ENCODE measurements around the gene ZNF766.
"Not testable (repeated sequence)": the region's sequence is repeated elsewhere in the genome, so short reads cannot be mapped to it uniquely, and the experiment has no call there.

The ZNF766 gene

DNA sequence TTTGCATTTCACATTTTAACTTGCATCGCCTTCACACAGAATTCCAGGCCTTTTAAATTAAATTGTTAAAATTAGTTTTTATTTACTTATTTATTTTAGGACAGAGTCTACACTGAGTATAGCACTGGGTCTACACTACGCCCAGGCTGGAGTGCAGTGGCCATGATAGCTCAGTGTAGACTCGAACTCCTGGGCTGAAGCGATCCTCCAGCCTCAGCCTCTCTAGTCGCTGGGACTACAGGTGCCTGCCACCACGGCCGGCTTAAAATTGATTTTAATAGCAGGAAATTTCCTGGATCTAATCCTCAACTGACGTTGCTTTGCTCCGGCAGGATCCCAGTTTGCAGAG is 66.4 kb downstream of the ZNF766 start:
- TF ChIP-seq, protein P1, sequence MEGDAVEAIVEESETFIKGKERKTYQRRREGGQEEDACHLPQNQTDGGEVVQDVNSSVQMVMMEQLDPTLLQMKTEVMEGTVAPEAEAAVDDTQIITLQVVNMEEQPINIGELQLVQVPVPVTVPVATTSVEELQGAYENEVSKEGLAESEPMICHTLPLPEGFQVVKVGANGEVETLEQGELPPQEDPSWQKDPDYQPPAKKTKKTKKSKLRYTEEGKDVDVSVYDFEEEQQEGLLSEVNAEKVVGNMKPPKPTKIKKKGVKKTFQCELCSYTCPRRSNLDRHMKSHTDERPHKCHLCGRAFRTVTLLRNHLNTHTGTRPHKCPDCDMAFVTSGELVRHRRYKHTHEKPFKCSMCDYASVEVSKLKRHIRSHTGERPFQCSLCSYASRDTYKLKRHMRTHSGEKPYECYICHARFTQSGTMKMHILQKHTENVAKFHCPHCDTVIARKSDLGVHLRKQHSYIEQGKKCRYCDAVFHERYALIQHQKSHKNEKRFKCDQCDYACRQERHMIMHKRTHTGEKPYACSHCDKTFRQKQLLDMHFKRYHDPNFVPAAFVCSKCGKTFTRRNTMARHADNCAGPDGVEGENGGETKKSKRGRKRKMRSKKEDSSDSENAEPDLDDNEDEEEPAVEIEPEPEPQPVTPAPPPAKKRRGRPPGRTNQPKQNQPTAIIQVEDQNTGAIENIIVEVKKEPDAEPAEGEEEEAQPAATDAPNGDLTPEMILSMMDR (IDR thresholded peaks at IDR 0.05) = no peak
- Mint-ChIP-seq H3K36me3 (ENCODE audit: low read depth) (peaks cover 61% of the 10 kb centered on the region), H3K27ac (peak overlapping the region; percentile 96), H3K4me3 (peak overlapping the region; percentile 95), H3K9me3 (peaks cover 88% of the 10 kb centered on the region), H3K4me1 (peaks cover 25% of the 10 kb centered on the region), H3K27me3 (ENCODE audit: low read depth, poor library complexity) (peaks cover 6% of the 10 kb centered on the region)
- DNase-seq = no peak

DNA sequence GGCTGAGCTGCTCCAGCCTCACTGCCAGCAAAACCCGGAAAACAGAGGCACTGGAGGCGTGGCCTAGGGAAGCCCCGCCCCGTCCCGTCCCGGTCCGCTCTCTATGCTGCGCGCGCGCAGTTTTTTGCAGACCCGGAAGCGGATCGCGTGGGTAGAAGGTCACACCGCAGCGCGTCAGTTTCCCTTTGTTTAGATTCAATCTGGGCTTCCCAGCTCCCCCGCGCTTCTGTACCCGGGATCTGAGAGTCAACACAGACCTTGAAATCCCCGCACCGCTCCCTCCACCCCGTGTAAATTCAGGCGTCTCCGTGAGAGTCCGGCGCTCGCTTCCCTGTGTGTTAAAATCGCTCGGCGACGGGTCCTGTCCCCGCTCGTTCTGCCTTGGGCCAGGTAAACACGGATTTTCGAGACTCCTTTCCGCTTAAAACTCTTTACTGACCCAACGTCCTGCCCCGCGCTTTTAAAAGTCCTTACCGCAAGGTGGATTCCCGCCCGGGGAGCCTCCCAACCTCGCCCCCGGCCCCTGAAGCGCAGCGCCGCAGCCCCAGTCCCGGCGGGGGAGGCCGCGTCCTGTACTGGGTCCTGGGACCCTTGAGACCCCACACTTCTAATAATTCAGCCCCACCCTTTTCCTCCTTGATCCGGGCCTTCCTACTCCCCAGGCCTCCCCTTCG is 66.9 kb downstream of the ZNF766 start, which contains the start of gene ZNF610:
Gene ZNF610, plus strand, starts transcription at position 127 of the 674 bp plus-strand sequence. CDS start 12,930 bp downstream, outside the sequence.
- Mint-ChIP-seq H3K27ac (peak within 1 kb of the TSS; percentile 96), H3K9me3 (peaks cover 87% of the 10 kb centered on the region), H3K4me3 (peak within 1 kb of the TSS; percentile 95), H3K36me3 (ENCODE audit: low read depth) (peaks cover 65% of the 10 kb centered on the region), H3K27me3 (ENCODE audit: low read depth, poor library complexity) (peaks cover 6% of the 10 kb centered on the region), H3K4me1 (peaks cover 25% of the 10 kb centered on the region)
- TF ChIP-seq, protein P1 (IDR thresholded peaks at IDR 0.05) = no peak
- peak; percentile 85 for DNase-seq

DNA sequence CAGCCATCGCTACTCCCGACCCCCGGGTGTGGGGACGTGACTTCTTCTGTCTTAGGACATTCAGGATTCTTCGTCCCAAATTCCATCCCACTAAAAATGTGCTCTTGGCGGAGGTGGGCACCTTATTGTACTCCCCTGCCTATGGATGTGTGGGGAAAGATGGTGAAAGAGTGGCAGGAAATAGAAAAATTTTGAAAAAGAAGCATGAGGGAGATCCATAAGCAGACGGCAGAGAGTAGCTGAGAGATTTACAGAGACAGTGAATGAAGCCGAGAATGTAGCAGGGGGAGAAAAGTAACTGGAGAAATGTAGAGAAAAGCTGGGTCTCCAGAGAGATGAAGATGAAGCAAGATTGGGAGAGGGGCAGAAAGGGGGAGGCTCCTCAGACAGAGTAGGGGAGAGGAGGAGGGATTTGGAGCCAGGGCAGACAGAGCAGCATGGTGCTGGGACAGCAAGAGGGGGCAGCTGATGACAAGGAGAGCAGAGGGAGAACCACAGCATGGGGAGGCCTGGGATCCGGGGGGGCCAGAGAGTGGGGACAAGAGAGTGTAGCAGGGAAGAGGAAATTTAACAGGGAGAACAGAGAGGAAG is 67.5 kb downstream of the ZNF766 start:
- peaks cover 5% of the 10 kb centered on the region for H3K27me3 Mint-ChIP-seq (ENCODE audit: low read depth, poor library complexity)
- TF ChIP-seq, protein P1 (IDR thresholded peaks at IDR 0.05) = no peak
- H3K9me3 Mint-ChIP-seq = peaks cover 82% of the 10 kb centered on the region
- peak overlapping the region; percentile 96 for H3K27ac Mint-ChIP-seq
- peaks cover 25% of the 10 kb centered on the region for H3K4me1 Mint-ChIP-seq
- peak; percentile 16 for DNase-seq
- H3K4me3 Mint-ChIP-seq = peak overlapping the region; percentile 95
- H3K36me3 Mint-ChIP-seq (ENCODE audit: low read depth) = peaks cover 64% of the 10 kb centered on the region

DNA sequence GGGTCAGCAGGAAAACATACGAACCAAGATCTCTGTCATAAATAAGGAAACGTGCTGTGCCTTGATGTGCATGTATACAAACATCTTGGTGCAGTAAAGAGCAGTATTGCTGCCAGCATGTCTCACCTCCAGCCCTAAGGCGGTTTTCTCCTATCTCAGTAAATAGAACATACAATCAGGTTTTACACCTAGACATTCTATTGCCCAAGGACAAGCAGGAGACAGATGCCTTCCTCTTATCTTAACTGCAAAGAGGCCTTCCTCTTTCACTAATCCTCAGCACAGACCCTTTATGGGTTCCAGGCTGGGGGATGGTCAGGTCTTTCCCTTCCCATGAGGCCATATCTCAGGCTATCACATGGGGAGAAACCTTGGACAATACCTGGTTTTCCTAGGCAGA is 69.6 kb downstream of the ZNF766 start:
- H3K27me3 Mint-ChIP-seq (ENCODE audit: low read depth, poor library complexity); H3K27ac Mint-ChIP-seq; DNase-seq: not testable (repeated sequence)
- H3K4me3 Mint-ChIP-seq = peak overlapping the region; percentile 4
- H3K36me3 Mint-ChIP-seq (ENCODE audit: low read depth) = peaks cover 71% of the 10 kb centered on the region
- H3K9me3 Mint-ChIP-seq = peaks cover 79% of the 10 kb centered on the region
- peaks cover 25% of the 10 kb centered on the region for H3K4me1 Mint-ChIP-seq

DNA sequence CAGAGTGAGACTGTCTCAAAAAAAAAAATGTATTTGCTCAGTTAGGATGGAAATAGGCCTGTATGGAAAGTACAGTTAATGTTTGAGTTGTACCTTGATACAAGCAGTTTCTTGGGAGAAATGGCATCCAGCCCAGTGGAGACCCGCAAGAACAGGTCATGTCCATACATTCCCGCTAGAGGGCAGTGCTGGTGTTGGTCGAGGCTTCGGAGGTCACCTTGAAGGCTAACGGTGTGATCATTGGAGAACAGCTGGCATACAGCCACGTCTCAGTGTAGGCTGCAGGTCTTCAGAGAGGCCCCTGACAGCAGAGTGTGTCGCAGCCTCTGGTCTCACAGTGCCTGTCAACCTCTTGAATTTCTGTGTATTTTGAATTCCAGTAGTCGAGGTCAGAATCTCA is 74.2 kb downstream of the ZNF766 start:
- Mint-ChIP-seq H3K4me1 (peaks cover 8% of the 10 kb centered on the region), H3K27me3 (ENCODE audit: low read depth, poor library complexity) (peaks cover 3% of the 10 kb centered on the region), H3K9me3 (peaks cover 73% of the 10 kb centered on the region), H3K36me3 (ENCODE audit: low read depth) (peaks cover 91% of the 10 kb centered on the region), H3K27ac (no peak overlapping the region), H3K4me3 (no peak overlapping the region)
- peak; percentile 46 for DNase-seq
- TF ChIP-seq, protein P1 (IDR thresholded peaks at IDR 0.05) = peak; percentile 50

DNA sequence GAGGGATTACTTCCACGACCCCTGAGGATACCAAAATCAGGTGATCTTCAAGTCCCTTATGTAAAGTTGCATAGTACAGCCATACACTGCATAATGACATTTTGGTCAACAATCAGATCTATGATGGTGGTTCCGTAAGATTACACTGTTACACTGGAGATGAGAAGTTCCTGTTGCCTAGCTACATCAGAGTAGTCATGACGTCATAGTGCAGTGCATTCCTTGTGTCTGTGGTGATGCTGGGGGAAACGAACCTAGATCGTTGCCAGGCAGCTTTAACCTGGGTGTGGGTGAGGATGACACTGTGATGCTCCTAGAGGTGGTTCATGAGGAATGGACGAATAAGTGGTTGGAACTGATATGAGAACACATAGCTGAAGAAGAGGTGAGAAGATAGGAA is 75.8 kb downstream of the ZNF766 start:
- no peak for DNase-seq
- H3K9me3 Mint-ChIP-seq = peaks cover 73% of the 10 kb centered on the region
- TF ChIP-seq, protein P1 (IDR thresholded peaks at IDR 0.05) = no peak
- H3K27me3 Mint-ChIP-seq (ENCODE audit: low read depth, poor library complexity) = peaks cover 3% of the 10 kb centered on the region
- H3K4me3 Mint-ChIP-seq = no peak overlapping the region
- H3K27ac Mint-ChIP-seq = no peak overlapping the region
- H3K4me1 Mint-ChIP-seq = no peaks in the 10 kb centered on the region
- peaks cover 91% of the 10 kb centered on the region for H3K36me3 Mint-ChIP-seq (ENCODE audit: low read depth)
